AML-193 (cell line): ENCODE measurements around the gene PGS1.

Source experiments
- DNase-seq, 2 experiments: peaks; one replicate each; lab custom pipeline; 2025; lab: John Stamatoyannopoulos, UW

PGS1 gene

GRCh38 chr17:78427140-78427539 is 48.7 kb downstream of the PGS1 start:
- no peak for DNase-seq

DNA sequence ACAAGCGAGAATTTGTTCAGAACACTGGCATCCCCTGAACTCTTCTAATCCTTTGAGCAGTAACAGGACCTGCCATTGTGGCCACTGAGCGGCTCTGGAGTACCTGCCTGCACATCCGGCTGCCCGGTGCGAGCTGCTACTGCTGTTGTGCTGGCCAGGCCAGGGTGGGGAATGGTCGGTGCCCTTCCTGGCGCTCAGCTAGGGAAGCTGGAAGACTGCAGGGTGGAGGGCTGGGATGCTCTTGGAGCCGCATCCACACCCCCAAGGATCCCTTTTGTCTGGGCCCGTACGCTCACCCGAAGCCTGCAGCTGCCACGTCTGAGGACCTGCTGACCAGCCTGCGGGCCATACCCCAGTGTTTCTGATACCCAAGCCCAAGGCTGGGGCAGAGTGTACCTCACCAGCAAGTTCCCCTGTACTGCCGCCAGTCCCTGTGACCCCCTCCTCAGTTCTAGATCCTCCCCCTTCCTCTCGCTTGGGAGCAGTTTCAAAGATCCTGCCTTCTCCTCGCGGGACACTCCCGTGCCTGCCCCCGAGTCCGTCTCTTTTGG is 49.7 kb downstream of the PGS1 start:
- no peak for DNase-seq

GRCh38 chr17:78428836-78429617 is 50.6 kb downstream of the PGS1 start:
- DNase-seq: no peak

DNA sequence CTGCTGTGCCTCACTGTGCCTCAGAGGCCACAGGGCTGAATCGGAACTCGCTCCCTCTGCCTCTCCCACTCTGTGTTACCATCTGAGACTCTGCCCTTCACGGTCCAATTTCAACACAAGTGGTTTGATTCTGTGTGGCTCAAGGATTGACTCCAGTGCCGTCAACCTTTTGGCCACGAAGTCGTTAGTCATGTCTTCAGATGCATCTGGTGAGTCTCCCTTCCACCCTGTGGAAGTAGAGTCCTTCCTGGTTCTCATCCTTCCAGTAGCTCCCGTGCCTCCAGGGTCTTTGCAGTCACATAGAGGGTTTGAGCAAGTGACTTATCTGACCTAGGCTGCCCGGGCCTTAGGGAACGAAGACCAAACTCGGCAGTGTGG is 51.2 kb downstream of the PGS1 start:
- no peak for DNase-seq

GRCh38 chr17:78430892-78431691 is 52.6 kb downstream of the PGS1 start:
- no peak for DNase-seq

- no peak for DNase-seq
Measured at GRCh38 chr17:78431692-78431958, 53.2 kb downstream of the PGS1 start.

DNA sequence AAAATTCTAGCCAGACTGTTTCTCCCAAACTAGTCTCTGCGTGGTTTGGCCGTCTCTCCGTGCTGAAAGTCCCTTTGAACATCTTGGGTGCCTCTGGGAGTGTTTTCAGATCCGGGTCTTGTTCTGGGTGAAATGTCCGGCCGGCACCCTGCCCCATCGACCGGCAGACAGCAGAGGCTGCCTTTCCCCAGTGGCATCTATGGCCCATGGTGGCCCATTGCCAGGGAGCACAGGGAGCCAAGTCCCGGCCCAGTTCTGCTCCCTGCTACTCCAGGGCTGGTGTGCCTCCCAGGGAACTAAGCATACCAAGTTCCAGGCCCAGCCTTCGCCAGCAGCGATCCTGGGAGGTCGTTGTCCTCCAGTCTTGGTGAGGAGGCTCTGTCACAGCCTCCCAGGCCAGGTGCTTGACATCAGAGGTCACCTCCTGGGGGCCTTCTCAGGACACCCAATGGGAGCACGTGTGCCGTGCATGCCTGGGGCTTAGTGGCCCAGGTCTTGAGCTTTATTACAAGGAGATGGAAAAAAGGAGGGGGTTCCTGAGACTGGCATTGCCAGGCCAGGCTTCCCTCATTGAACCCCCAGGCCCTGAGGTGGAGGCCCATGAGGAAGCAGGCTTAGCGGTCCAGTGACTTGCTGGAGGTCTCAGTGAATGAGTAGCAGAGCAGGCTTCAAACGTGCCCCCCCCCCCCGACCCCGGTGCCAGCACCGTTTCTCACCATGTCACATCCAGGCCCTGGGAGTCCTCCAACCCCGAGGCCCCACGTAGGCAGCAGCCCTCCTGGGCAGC is 54.0 kb downstream of the PGS1 start:
- no peak for DNase-seq

DNA sequence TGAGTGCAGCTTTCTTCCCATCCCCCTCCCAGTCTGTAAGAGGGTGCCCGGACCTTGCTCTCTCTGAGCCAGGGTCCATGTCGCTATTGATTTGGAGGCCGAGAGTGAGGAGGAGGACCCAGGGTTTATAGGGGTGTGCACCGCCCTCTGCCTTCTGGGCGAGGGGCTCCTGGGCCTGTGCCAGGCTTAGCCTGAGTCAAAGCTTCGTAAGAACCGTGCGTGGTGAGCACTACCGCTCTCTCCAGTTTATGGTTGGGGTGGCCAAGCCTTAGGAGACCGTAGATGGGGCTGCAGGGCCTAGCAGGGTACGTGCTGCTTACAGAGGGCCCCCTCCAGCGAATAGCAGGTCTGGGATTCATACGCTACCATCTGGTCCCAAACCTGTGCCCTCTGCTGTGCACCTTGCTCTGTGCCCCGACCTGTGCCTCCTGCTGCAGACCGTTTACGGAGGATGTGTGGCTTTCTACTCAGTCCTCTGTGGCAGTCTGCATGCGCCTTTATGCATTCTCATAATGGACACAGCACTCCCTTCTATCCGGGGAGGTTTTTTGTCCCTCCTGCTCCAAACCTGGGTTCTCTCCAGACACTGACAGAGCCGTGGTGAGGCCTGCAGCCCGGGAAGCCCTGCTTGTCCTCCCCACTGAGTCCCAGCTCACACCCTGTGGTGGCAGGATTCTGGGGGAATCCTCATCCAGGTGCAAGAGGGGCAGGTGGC is 54.7 kb downstream of the PGS1 start:
- no peak for DNase-seq

GRCh38 chr17:78433780-78434335 is 55.4 kb downstream of the PGS1 start:
- DNase-seq: no peak

DNA sequence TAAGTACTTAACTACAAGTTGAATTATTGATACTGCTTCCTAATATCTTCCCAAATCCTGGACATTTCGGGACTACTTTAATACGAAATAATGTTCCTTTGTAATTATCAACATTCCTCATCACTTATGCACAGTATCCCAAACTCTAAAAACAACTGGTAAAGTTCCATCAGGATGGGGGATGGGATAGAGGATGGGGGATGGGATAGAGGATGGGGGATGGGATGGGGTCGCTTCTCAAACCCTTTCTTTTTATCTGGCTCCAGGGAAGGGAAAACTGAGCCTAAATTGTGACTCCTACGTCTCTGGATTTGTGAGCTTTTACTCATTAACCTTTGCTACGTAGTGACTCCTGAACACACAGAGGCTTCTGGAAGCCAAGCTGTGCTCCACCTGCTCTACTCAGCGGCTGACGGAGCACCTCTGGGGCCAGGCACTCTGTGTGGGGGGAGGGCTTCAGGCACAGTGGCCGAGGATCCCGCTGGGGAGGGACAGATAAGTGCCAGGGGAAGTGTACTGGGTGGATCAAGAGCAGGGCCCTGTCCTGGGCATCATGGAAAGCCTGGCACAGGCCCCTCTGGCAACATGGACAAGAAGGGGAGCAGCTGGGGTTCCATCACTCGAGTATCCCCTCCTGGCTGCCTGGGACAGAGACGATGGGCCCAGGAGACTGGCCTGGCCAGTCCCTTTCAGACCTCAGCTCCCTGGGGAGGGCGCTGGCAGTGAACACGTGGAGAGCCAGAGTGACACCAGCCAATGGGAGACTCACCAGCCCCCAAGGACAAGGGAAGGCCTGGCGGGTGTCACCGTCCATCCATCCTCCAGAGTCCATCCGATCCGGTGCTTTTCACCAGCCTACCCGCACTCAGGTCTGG is 56.2 kb downstream of the PGS1 start:
- DNase-seq: no peak

GRCh38 chr17:78435330-78436005 is 57.0 kb downstream of the PGS1 start:
- DNase-seq: no peak

DNA sequence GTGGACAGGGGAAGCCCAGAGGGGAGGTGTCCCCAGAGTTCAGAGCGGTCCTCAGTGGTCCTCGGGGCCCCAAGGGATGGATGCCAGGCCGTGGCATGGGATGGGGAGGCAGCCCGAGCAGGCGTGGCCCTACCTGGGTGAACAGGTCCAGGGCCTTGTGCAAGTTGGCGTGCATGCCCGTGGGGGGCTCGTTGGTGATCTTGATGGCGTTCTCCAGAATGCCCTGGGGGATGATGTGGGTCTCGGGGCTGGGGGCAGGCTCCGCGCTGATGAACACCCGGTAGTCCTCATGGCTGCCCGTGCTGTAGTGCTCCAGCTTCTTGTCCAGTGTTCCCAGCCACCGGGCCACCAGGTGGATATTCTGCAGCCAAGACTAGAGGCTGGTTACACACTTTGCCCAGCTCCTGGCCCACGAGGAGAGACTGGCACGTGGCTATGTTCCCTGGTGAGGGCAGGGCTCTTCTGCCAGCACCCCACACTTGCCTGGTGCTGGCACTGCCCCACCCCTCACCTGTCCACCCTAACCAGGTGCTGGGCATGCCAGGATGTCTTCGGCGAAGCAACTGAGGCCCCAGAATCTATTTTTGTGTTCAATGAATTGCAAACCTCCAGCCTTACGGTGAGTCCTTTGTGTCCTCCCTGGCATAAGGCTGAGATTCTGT is 59.2 kb downstream of the PGS1 start:
- DNase-seq: no peak

DNA sequence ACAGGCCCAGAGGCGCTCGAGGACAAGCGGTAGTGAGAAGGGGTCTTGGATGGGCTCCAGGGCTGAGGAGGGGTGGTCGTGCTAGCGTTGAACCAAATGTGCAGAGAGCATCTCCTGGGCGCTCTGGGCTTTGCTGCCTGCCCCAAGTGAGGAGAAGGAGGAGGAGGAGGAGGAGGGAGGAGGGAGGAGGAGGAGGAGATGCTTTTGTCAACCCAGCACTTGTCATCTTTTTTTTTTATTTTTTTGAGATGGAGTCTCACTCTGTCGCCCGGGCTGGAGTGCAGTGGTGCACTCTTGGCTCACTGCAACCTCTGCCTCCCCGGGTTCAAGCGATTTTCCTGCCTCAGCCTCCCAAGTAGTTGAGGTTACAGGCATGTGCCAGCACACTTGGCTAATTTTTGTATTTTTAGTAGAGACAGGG is 59.8 kb downstream of the PGS1 start:
- DNase-seq: no peak

DNA sequence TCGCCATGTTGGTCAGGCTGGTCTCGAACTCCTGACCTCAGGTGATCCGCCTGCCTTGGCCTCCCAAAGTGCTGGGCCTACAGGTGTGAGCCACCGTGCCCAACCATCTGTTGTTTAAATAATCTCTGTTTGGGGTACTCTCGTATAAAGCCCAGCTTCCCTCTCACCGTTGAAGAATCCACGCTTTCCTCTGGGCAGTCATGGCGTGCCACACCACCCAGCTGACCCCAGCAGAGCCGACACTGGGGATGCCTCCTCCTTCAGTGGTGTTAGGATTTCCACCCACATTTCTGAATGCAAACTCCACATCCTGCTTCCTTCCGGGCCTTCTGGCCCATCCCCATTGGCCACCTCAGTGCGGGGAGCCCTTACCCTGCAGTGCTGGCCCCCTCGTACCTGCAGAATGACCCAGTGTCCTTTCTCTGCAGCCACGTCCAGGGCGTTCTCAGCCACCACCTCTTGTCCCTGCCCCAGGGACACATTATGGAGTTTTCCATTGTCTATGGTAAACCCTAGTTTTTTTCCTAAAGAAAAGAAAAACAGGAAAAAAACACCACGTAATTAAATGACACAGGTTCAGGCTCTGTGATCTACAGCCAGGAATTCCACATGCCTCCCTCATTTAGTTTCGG is 60.4 kb downstream of the PGS1 start:
- no peak for DNase-seq

DNA sequence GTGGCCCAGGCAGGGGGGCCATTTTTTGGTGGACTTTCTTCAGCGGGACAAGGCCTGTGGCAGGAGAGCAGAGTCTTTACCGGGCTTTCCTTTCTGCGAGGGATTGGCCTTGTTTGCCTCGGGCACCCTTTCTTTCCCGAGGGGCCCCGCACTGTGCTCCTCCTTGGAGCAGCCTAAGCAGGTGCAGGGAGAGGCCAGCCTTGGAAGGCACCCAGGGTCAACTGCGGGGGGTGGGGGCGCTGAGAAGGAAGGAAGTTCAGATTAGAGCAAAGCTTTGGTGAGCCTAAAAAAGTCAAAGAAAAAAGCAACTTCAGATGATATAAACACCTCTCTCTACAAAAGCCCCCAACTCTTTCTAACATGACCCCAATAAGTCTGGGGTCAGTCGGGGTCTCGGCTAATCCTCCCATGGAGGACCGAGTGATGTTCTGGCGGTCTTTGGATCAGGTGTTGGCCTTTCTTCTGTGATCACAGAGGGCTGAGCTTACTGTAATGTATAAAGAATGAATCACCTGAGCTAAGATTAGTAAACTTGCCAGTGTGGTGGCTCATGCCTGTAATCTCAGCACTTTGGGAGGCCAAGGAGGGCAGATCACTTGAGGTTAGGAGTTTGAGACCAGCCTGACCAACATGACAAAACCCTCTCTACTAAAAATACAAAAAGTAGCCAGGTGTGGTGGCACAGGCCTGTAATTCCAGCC is 63.0 kb downstream of the PGS1 start:
- DNase-seq: no peak

DNA sequence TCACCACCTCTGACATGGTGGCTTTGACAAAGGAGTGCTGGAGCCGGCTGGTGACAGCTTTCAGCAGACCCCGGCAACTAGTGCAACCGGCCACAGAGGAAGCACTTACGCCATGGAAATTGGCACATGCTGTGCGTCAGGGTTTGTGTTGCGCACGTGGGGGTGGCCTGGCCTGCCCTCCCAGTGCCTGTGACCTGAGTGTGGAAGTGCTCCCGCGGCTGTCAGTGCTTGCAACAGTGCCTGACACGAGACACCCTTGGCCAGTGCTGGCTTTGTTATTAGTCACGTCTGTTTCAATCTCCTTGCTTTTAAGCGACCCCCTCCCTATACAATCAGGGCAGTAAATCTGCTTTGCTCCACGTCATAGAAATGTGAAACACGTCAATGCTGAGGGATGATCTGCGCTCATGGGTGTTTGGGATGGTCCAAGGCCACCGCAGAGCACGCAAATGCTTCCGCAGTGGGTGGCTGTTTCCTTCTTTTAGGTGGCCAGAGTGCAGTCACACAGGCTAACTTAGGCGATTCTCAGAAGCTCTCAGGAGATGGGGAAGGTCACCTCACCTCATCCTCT is 64.3 kb downstream of the PGS1 start:
- peak; percentile 93 to 98 for DNase-seq

GRCh38 chr17:78444392-78444791 is 65.9 kb downstream of the PGS1 start:
- no peak for DNase-seq

DNA sequence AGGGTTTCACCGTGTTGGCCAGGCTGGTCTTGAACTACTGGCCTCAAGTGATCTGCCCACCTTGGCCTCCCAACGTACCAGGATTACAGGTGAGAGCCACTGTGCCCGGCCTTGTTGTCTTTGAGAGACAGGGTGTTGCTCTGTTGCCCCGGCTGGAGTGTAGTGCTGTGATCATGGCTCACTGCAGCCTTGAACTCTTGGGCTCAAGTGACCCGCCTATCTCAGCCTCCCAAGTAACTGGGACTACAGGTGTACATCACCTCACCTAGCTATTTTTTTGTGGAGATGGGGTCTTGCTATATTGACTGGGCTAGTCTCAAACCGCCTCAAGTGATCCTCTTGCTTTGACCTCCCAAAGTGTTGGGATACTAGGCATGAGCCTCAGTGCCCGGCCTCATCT is 68.4 kb downstream of the PGS1 start:
- DNase-seq: no peak
